Trophoblast cell (in vitro differentiated cells and primary cell): ENCODE measurements around the gene LZTS3.
A peak's percentile ranks its signal among the peaks of the same experiment; 100 is the strongest.

Experiments
- DNase-seq, 2 donors: peaks; one replicate each; pipeline ENCODE4 v3.0.0-alpha.2; 2016
- H2AFZ ChIP-seq: 2 replicates; pipeline ENCODE4 v1.6.1; 2013; ENCODE audit warnings: low read length, moderate library complexity, mild to moderate bottlenecking; ENCODE audit not compliant: insufficient read depth, poor library complexity
- H2AK5ac ChIP-seq: 2 replicates; pipeline ENCODE4 v1.6.1; 2013; ENCODE audit warnings: mild to moderate bottlenecking, low read length
- H2BK120ac ChIP-seq: 2 replicates; pipeline ENCODE4 v1.6.1; 2013; ENCODE audit warnings: low read length, mild to moderate bottlenecking, moderate library complexity; ENCODE audit not compliant: insufficient read depth, poor library complexity
- H2BK12ac ChIP-seq: 2 replicates; pipeline ENCODE4 v1.6.1; 2013; ENCODE audit warnings: mild to moderate bottlenecking, low read length, moderate library complexity
- H2BK5ac ChIP-seq: 2 replicates; pipeline ENCODE4 v1.6.1; 2013; ENCODE audit warnings: low read length, low read depth, moderate library complexity, mild to moderate bottlenecking; ENCODE audit not compliant: poor library complexity
- H3K14ac ChIP-seq: 2 replicates; pipeline ENCODE4 v1.6.1; 2013; ENCODE audit warnings: mild to moderate bottlenecking, low read length
- H3K18ac ChIP-seq: 2 replicates; pipeline ENCODE4 v1.6.1; 2013; ENCODE audit warnings: mild to moderate bottlenecking, low read length
- H3K23ac ChIP-seq: 2 replicates; pipeline ENCODE4 v1.6.1; 2013; ENCODE audit warnings: low read length
- H3K27ac ChIP-seq: 2 replicates; pipeline ENCODE4 v1.5.1; 2013; ENCODE audit warnings: low read depth, mild to moderate bottlenecking, inconsistent platforms, low read length, moderate library complexity
- H3K27me3 ChIP-seq: 2 replicates; pipeline ENCODE4 v1.6.1; 2013; ENCODE audit warnings: inconsistent platforms, mild to moderate bottlenecking, low read length, moderate library complexity; ENCODE audit not compliant: insufficient read depth
- H3K36me3 ChIP-seq, 2 experiments: 1 replicate in 1 of 2; 2 replicates in 1 of 2; pipeline ENCODE4 v1.6.1; 2013; ENCODE audit warnings: low read length in 2 of 2, mild to moderate bottlenecking in 2 of 2, moderate library complexity in 1 of 2; ENCODE audit not compliant: insufficient read depth in 2 of 2, control insufficient read depth in 1 of 2
- H3K4ac ChIP-seq: 2 replicates; pipeline ENCODE4 v1.6.1; 2013; ENCODE audit warnings: low read depth, mild to moderate bottlenecking, low read length, moderate library complexity
- H3K4me1 ChIP-seq, 2 experiments: 1 replicate in 1 of 2; 2 replicates in 1 of 2; pipeline ENCODE4 v1.6.1; 2013; ENCODE audit warnings: low read length in 2 of 2, mild to moderate bottlenecking in 2 of 2, moderate library complexity in 1 of 2; ENCODE audit not compliant: insufficient read depth in 2 of 2, control insufficient read depth in 1 of 2
- H3K4me2 ChIP-seq: 2 replicates; pipeline ENCODE4 v1.6.1; 2013; ENCODE audit warnings: inconsistent platforms, mild to moderate bottlenecking, low read length, moderate library complexity
- H3K4me3 ChIP-seq: 2 replicates; pipeline ENCODE4 v1.5.1; 2013; ENCODE audit warnings: mild to moderate bottlenecking, low read depth, low read length, inconsistent platforms
- H3K79me1 ChIP-seq: one replicate; pipeline ENCODE4 v1.6.1; 2013; ENCODE audit warnings: low read length
- H3K79me2 ChIP-seq: 2 replicates; pipeline ENCODE4 v1.6.1; 2013; ENCODE audit warnings: low read length, mild to moderate bottlenecking; ENCODE audit not compliant: control insufficient read depth, insufficient read depth, poor library complexity
- H3K9ac ChIP-seq: 2 replicates; pipeline ENCODE4 v1.6.1; 2013; ENCODE audit warnings: mild to moderate bottlenecking, low read length
- H3K9me3 ChIP-seq: 2 replicates; pipeline ENCODE4 v1.6.1; 2013; ENCODE audit warnings: low read depth, mild to moderate bottlenecking, control low read depth, inconsistent platforms, low read length; ENCODE audit not compliant: insufficient read depth
- H4K12ac ChIP-seq: 2 replicates; pipeline ENCODE4 v1.6.1; 2013; ENCODE audit warnings: low read depth, mild to moderate bottlenecking, low read length, moderate library complexity
- H4K8ac ChIP-seq: 2 replicates; pipeline ENCODE4 v1.6.1; 2013; ENCODE audit warnings: low read depth, mild to moderate bottlenecking, low read length, moderate library complexity
- H4K91ac ChIP-seq: one replicate; pipeline ENCODE4 v1.6.1; 2013; ENCODE audit warnings: low read depth, mild to moderate bottlenecking, low read length, moderate library complexity
- WGBS: extraction: QIAGEN DNeasy Blood & Tissue Kit; methylation state at CpG from one replicate; pipeline ENCODE4 v1.1.7; 2013; ENCODE audit warnings: missing lambda C conversion rate; ENCODE audit not compliant: insufficient read length, insufficient coverage; ENCODE audit errors: extremely low coverage; 5-methylcytosine and 5-hydroxymethylcytosine counted together

LZTS3 gene

GRCh38 chr20:3116341-3116740, 57.0 kb downstream of the LZTS3 start:
- DNase-seq = no peak
- Histone ChIP-seq H2AK5ac (no peak overlapping the region), H3K23ac (no peak overlapping the region), H3K4me3 (no peak overlapping the region), H3K14ac (no peak overlapping the region), H4K91ac (no peak overlapping the region), H2BK120ac (no peak overlapping the region), H4K12ac (no peak overlapping the region), H3K79me2 (no peaks in the 10 kb centered on the region), H3K27ac (no peak overlapping the region), H3K9me3 (no peaks in the 10 kb centered on the region), H2BK5ac (no peak overlapping the region), H3K79me1 (no peaks in the 10 kb centered on the region), H3K36me3 (peaks cover 6 to 7% of the 10 kb centered on the region in 2 experiments), H3K4ac (no peak overlapping the region), H2AFZ (no peak overlapping the region), H4K8ac (no peak overlapping the region), H3K4me2 (no peak overlapping the region), H3K18ac (no peak overlapping the region), H2BK12ac (no peak overlapping the region), H3K9ac (no peak overlapping the region), H3K4me1 (no peaks in the 10 kb centered on the region), H3K27me3 (no peaks in the 10 kb centered on the region)
- no CpG with 5 or more reads among the region's 4 CpGs for WGBS

GRCh38 chr20:3115190-3116107, 57.9 kb downstream of the LZTS3 start:
- Histone ChIP-seq H3K27ac (no peak overlapping the region), H4K91ac (no peak overlapping the region), H4K8ac (no peak overlapping the region), H3K4me3 (no peak overlapping the region), H4K12ac (no peak overlapping the region), H2AK5ac (no peak overlapping the region), H3K27me3 (no peaks in the 10 kb centered on the region), H2AFZ (no peak overlapping the region), H3K4me1 (no peaks in the 10 kb centered on the region), H3K79me1 (no peaks in the 10 kb centered on the region), H3K4me2 (no peak overlapping the region), H3K36me3 (peaks cover 0 to 2% of the 10 kb centered on the region in 2 experiments), H2BK120ac (no peak overlapping the region), H2BK12ac (no peak overlapping the region), H3K9ac (no peak overlapping the region), H2BK5ac (no peak overlapping the region), H3K4ac (no peak overlapping the region), H3K79me2 (no peaks in the 10 kb centered on the region), H3K14ac (no peak overlapping the region), H3K23ac (no peak overlapping the region), H3K9me3 (no peaks in the 10 kb centered on the region), H3K18ac (no peak overlapping the region)
- DNase-seq = peak; percentile 22 to 83
- WGBS = no CpG with 5 or more reads among the region's 30 CpGs
